Endothelial cell of umbilical vein (primary cell): Measurements from ENCODE around the gene E2F4. TPM values are rescaled to one million over a fixed set of nuclear protein-coding genes. Genes with fewer than 3 reads are reported as not detected.
A peak's percentile ranks its signal among the peaks of the same experiment; 100 is the strongest.

ENCODE experiments used
- BruUV-seq: library from RNA; stranded (reverse); fragments of 400-500 nt; replicated peaks from 2 replicates; lab custom pipeline; 2021; lab: Mats Ljungman, UMichigan
- CTCF ChIA-PET: fragments of 300-600, 350-600 bp; sonication (Branson Sonifier 250); formaldehyde crosslinking; loops from one replicate; lab custom pipeline; 2021; ENCODE audit warnings: antibody characterized with exemption, inconsistent platforms; lab: Charles Lee
- POLR2A ChIA-PET: fragments of 300-600, 350-600 bp; sonication (Branson Sonifier 250); formaldehyde crosslinking; loops from one replicate; lab custom pipeline; 2021; ENCODE audit warnings: antibody characterized with exemption, inconsistent platforms; lab: Charles Lee
- DNase-seq: peaks from one replicate; pipeline ENCODE4 v3.0.0-alpha.2; 2011; ENCODE audit warnings: low read depth, low spot score
- FAIRE-seq: peaks from 2 replicates; lab custom pipeline; 2011; peaks lifted over from hg19 to GRCh38; lab: Jason Lieb, UNC
- H2AFZ ChIP-seq: 2 replicates; pipeline ENCODE4 v1.6.0; 2012; ENCODE audit warnings: low read depth, low read length, control low read depth, inconsistent platforms
- H3K27ac ChIP-seq: 2 replicates; pipeline ENCODE4 v1.5.1; 2011; ENCODE audit warnings: low read depth, mild to moderate bottlenecking, control low read depth, low read length, moderate library complexity; ENCODE audit not compliant: insufficient read depth
- H3K27me3 ChIP-seq, 2 experiments: 2 replicates each; pipeline versions ENCODE4 v1.6.0 to v1.6.1; 2011; ENCODE audit warnings: low read length in 2 of 2, mixed read lengths in 1 of 2; ENCODE audit not compliant: control insufficient read depth in 2 of 2, insufficient read depth in 2 of 2
- H3K36me3 ChIP-seq, 2 experiments: 2 replicates in 1 of 2; 3 replicates in 1 of 2; pipeline ENCODE4 v1.5.1; 2011; ENCODE audit warnings: low read length in 2 of 2, mild to moderate bottlenecking in 1 of 2, moderate library complexity in 1 of 2; ENCODE audit not compliant: control insufficient read depth in 2 of 2, insufficient read depth in 2 of 2; ENCODE audit errors: extremely low read depth in 1 of 2
- H3K4me1 ChIP-seq: 3 replicates; pipeline ENCODE4 v1.5.1; 2011; ENCODE audit warnings: mild to moderate bottlenecking, low read length; ENCODE audit not compliant: control insufficient read depth, insufficient read depth; ENCODE audit errors: extremely low read depth
- H3K4me2 ChIP-seq: 2 replicates; pipeline ENCODE4 v1.6.1; 2011; ENCODE audit warnings: low read length, control low read depth, mixed read lengths; ENCODE audit not compliant: insufficient read depth
- H3K4me3 ChIP-seq, 3 experiments: fragments of 200-600 bp in 1 of 3; sonication (generic), shearing (Covaris generic) in 1 of 3; replicated peaks in 1 of 3; 2 replicates each; pipeline ENCODE4 v1.5.1; 2011 to 2016; ENCODE audit warnings: control low read depth in 3 of 3, low read length in 3 of 3, mild to moderate bottlenecking in 2 of 3, inconsistent platforms in 1 of 3, low read depth in 1 of 3, moderate library complexity in 1 of 3; ENCODE audit not compliant: insufficient read depth in 1 of 3
- H3K79me2 ChIP-seq: 2 replicates; pipeline ENCODE4 v1.6.0; 2012; ENCODE audit warnings: low read length, inconsistent platforms; ENCODE audit not compliant: control insufficient read depth, insufficient read depth
- H3K9ac ChIP-seq: replicated peaks from 2 replicates; pipeline ENCODE3; 2011; ENCODE audit warnings: low read length, control low read depth; ENCODE audit not compliant: insufficient read depth; ENCODE audit errors: extremely low read depth
- H3K9me1 ChIP-seq: replicated peaks from 3 replicates; pipeline ENCODE4 v1.6.0; 2011; ENCODE audit warnings: mild to moderate bottlenecking, low read length; ENCODE audit not compliant: control insufficient read depth, insufficient read depth; ENCODE audit errors: extremely low read depth
- H3K9me3 ChIP-seq: replicated peaks from 2 replicates; pipeline ENCODE4 v1.5.1; 2012; ENCODE audit warnings: low read length, inconsistent platforms; ENCODE audit not compliant: control insufficient read depth, insufficient read depth
- H4K20me1 ChIP-seq: replicated peaks from 2 replicates; pipeline ENCODE3; 2011; ENCODE audit warnings: mild to moderate bottlenecking, low read length; ENCODE audit not compliant: control insufficient read depth, insufficient read depth; ENCODE audit errors: extremely low read depth
- CTCF ChIP-seq, 2 donors: IDR thresholded peaks; 1 replicate in 1 of 2; 2 replicates in 1 of 2; pipeline ENCODE4 v1.5.1; 2011; ENCODE audit warnings: low read length in 2 of 2, mild to moderate bottlenecking in 2 of 2, moderate library complexity in 2 of 2, control low read depth in 1 of 2, inconsistent platforms in 1 of 2, low read depth in 1 of 2; ENCODE audit not compliant: insufficient read depth in 1 of 2; ENCODE audit errors: extremely low read depth in 1 of 2
- EZH2 ChIP-seq: IDR thresholded peaks from 2 replicates; pipeline ENCODE4 v1.6.1; 2012; ENCODE audit warnings: borderline replicate concordance, low read depth, mild to moderate bottlenecking, moderate library complexity, low read length, inconsistent platforms; ENCODE audit not compliant: severe bottlenecking
- FOS ChIP-seq: IDR thresholded peaks from 2 replicates; pipeline ENCODE4 v1.6.1; 2011; ENCODE audit warnings: mild to moderate bottlenecking, low read length, moderate library complexity, borderline replicate concordance; ENCODE audit not compliant: insufficient read depth
- GATA2 ChIP-seq: IDR thresholded peaks from 2 replicates; pipeline ENCODE4 v1.7.0; 2011; ENCODE audit warnings: low read depth, mild to moderate bottlenecking, moderate library complexity, mixed read lengths, low read length; ENCODE audit not compliant: insufficient read length, insufficient read depth
- JUN ChIP-seq: IDR thresholded peaks from 2 replicates; pipeline ENCODE4 v1.6.1; 2011; ENCODE audit warnings: borderline replicate concordance, low read depth; ENCODE audit not compliant: insufficient read length, insufficient read depth
- MAX ChIP-seq: IDR thresholded peaks from 2 replicates; pipeline ENCODE4 v1.6.1; 2011; ENCODE audit not compliant: insufficient read depth, insufficient read length
- MYC ChIP-seq: IDR thresholded peaks from one replicate; pipeline ENCODE4 v1.6.1; 2011; ENCODE audit warnings: mild to moderate bottlenecking, low read depth, low read length
- POLR2A ChIP-seq: IDR thresholded peaks from 2 replicates; pipeline ENCODE4 v1.6.1; 2012; ENCODE audit warnings: low read depth, mild to moderate bottlenecking, control low read depth, low read length
- POLR2AphosphoS5 ChIP-seq: IDR thresholded peaks from 2 replicates; pipeline ENCODE4 v1.6.1; 2012; ENCODE audit warnings: low read depth, mild to moderate bottlenecking, control low read depth, low read length, moderate library complexity; ENCODE audit not compliant: insufficient read depth
- dilution Hi-C: fragments of 300-500 bp; cut with MboI; formaldehyde crosslinking; loops from one replicate; pipeline ENCODE4 v1.15.0; 2019; ENCODE audit warnings: low sequenced_read_pairs; ENCODE audit not compliant: extremely low pct_ligation_motif_present
- intact Hi-C: fragments of 100-400 bp; cut with micrococcal nuclease; formaldehyde crosslinking; loops from one replicate; pipeline ENCODE4 v1.10.0; 2022
- microRNA counts: library from miRNA; unstranded; fragments of <30 nt; microRNA quantifications from one replicate; lab custom pipeline; 2016
- microRNA-seq: library from miRNA; unstranded; fragments of <30 nt; microRNA quantifications from one replicate; pipeline ENCODE4 v1.2.0, GENCODE V29; 2021; ENCODE audit warnings: borderline number of aligned reads, borderline replicate concordance
- polyA plus RNA-seq, 4 experiments: library from polyadenylated mRNA; depleted of rRNA in 3 of 4; stranded (reverse) in 3 of 4; unstranded in 1 of 4; fragments of >200 nt; gene quantifications; 2 replicates each; pipeline versions ENCODE4 v1.2.1 to v1.2.3, GENCODE V29; 2011 to 2012; ENCODE audit warnings: missing spikeins in 1 of 4
- small RNA-seq: library from RNA; depleted of rRNA; stranded (forward); fragments of <200 nt; gene quantifications from one replicate; pipeline ENCODE3, GENCODE V24; 2012; ENCODE audit warnings: low replicate concordance, low read depth; ENCODE audit not compliant: insufficient read depth, insufficient read length
- total RNA-seq: library from RNA; stranded (reverse); gene quantifications from 2 replicates; pipeline ENCODE4 v1.2.3, GENCODE V29; 2021

The E2F4 gene
- total and polyA plus RNA-seq, 2 donors (not counting 3 experiments of a cell fraction or from before 2014, with no cell fraction given): 112 to 168 TPM

GRCh38 chr16:67248073-67248400 lies 56.1 kb downstream of the E2F4 start:
- Histone ChIP-seq H3K4me1 (peaks cover 42% of the 10 kb centered on the region), H3K36me3 (no peaks in the 10 kb centered on the region), H3K9ac (peak overlapping the region; percentile 58), H3K4me3 (peak overlapping the region; percentile 46 to 60 (median 55)), H3K27ac (no peak overlapping the region), H2AFZ (peak overlapping the region; percentile 84), H3K9me1 (no peaks in the 10 kb centered on the region), H3K27me3 (peaks cover 0 to 3% of the 10 kb centered on the region in 2 experiments), H4K20me1 (no peaks in the 10 kb centered on the region), H3K4me2 (peak overlapping the region; percentile 73), H3K9me3 (no peaks in the 10 kb centered on the region), H3K79me2 (peaks cover 24% of the 10 kb centered on the region)
- no TSS peak for BruUV-seq
- intact Hi-C loops (no loop called here), dilution Hi-C loops (no loop called here)
- ChIA-PET POLR2A (interaction anchor here (0.7 to 2.7 kb wide), 7 partner anchors 10 to 166 kb away, joined by 3 to 10 read pairs (median 6); partner anchors contain the start of gene TMEM208), CTCF (interaction anchor here (0.7 to 3.2 kb wide), 12 partner anchors 10 to 273 kb away, joined by 3 to 18 read pairs (median 6); no protein-coding TSS in a partner anchor)
- DNase-seq (no peak), FAIRE-seq (no peak)
- TF ChIP-seq MAX: no peak
- TF ChIP-seq FOS: no peak
- no peak for TF ChIP-seq GATA2
- TF ChIP-seq POLR2A: no peak
- TF ChIP-seq MYC: no peak
- no peak for TF ChIP-seq JUN
- TF ChIP-seq CTCF (IDR thresholded peaks at IDR 0.05; ENCODE audit: extremely low read depth in 1 of 2, insufficient read depth in 1 of 2, low read depth in 1 of 2, low read length in 2 of 2): no peak
- TF ChIP-seq POLR2AphosphoS5: no peak
- TF ChIP-seq EZH2: no peak

MicroRNA genes within 50 kb of the gene (microRNA counts, 767-probe panel; counts per million panel counts)
- 723 counts per million, percentile 96 among the panel's probes with 10 or more counts for microRNA hsa-miR-328 (lab: Ali Mortazavi, UCI)

Small RNAs within 50 kb of the gene (microRNA-seq; reads per million reads assigned to microRNA genes)
- gene MIR328: 25.3 reads per million, percentile 38 among the genes with 10 or more reads in this experiment

Small RNAs within 50 kb of the gene (small RNA-seq; reads per million reads assigned to genes)
- not detected for gene MIR328

Other genes with a start within 250 kb of the E2F4 start
- not detected in 2 replicates for gene CES3, start 230.9 kb upstream of the E2F4 start, total RNA-seq
- gene CES3, start 230.9 kb upstream of the E2F4 start, polyA plus RNA-seq: 0.10 and 0.13 TPM in 2 replicates
- 3.9 and 5.4 TPM in 2 replicates for gene CES4A, start 203.6 kb upstream of the E2F4 start, total RNA-seq
- 13.3 and 16.4 TPM in 2 replicates for gene CES4A, start 203.6 kb upstream of the E2F4 start, polyA plus RNA-seq
- 103 and 113 TPM in 2 replicates for gene CBFB, start 163.0 kb upstream of the E2F4 start, total RNA-seq
- gene CBFB, start 163.0 kb upstream of the E2F4 start, polyA plus RNA-seq: 22.0 and 27.8 TPM in 2 replicates
- 16.1 and 18.5 TPM in 2 replicates for gene PHAF1, start 82.2 kb upstream of the E2F4 start, total RNA-seq
- gene PHAF1, start 82.2 kb upstream of the E2F4 start, polyA plus RNA-seq: 21.1 and 21.9 TPM in 2 replicates
- 1.6 and 4.0 TPM in 2 replicates for gene B3GNT9, start 41.2 kb upstream of the E2F4 start, total RNA-seq
- 6.4 and 6.8 TPM in 2 replicates for gene B3GNT9, start 41.2 kb upstream of the E2F4 start, polyA plus RNA-seq
- gene TRADD, start 32.2 kb upstream of the E2F4 start, total RNA-seq: 15.2 and 17.4 TPM in 2 replicates
- 22.6 and 23.3 TPM in 2 replicates for gene TRADD, start 32.2 kb upstream of the E2F4 start, polyA plus RNA-seq
- gene FBXL8, start 32.2 kb upstream of the E2F4 start, total RNA-seq: 5.4 and 7.0 TPM in 2 replicates
- 7.4 and 12.8 TPM in 2 replicates for gene FBXL8, start 32.2 kb upstream of the E2F4 start, polyA plus RNA-seq
- 4.7 and 5.5 TPM in 2 replicates for gene HSF4, start 27.4 kb upstream of the E2F4 start, total RNA-seq
- gene HSF4, start 27.4 kb upstream of the E2F4 start, polyA plus RNA-seq: 4.8 and 7.9 TPM in 2 replicates
- gene NOL3, start 21.6 kb upstream of the E2F4 start, total RNA-seq: 14.4 and 19.4 TPM in 2 replicates
- gene NOL3, start 21.6 kb upstream of the E2F4 start, polyA plus RNA-seq: 16.0 and 19.2 TPM in 2 replicates
- 45.8 and 53.3 TPM in 2 replicates for gene MATCAP1, start 8.2 kb upstream of the E2F4 start, total RNA-seq
- gene MATCAP1, start 8.2 kb upstream of the E2F4 start, polyA plus RNA-seq: 44.5 and 49.0 TPM in 2 replicates
- gene EXOC3L1, start 2.0 kb upstream of the E2F4 start, total RNA-seq: 10.8 and 19.4 TPM in 2 replicates
- 10.2 and 11.6 TPM in 2 replicates for gene EXOC3L1, start 2.0 kb upstream of the E2F4 start, polyA plus RNA-seq
- gene ELMO3, start 7.0 kb downstream of the E2F4 start, total RNA-seq: 4.3 and 5.7 TPM in 2 replicates
- 3.9 and 4.1 TPM in 2 replicates for gene ELMO3, start 7.0 kb downstream of the E2F4 start, polyA plus RNA-seq
- gene TMEM208, start 35.0 kb downstream of the E2F4 start, total RNA-seq: 35.3 and 36.3 TPM in 2 replicates
- 94.0 and 98.4 TPM in 2 replicates for gene TMEM208, start 35.0 kb downstream of the E2F4 start, polyA plus RNA-seq
- 104 and 124 TPM in 2 replicates for gene FHOD1, start 55.3 kb downstream of the E2F4 start, total RNA-seq
- 63.6 and 78.6 TPM in 2 replicates for gene FHOD1, start 55.3 kb downstream of the E2F4 start, polyA plus RNA-seq
- 2.8 and 4.2 TPM in 2 replicates for gene SLC9A5, start 56.8 kb downstream of the E2F4 start, total RNA-seq
- 2.7 and 3.2 TPM in 2 replicates for gene SLC9A5, start 56.8 kb downstream of the E2F4 start, polyA plus RNA-seq
- 23.9 and 26.6 TPM in 2 replicates for gene PLEKHG4, start 87.4 kb downstream of the E2F4 start, total RNA-seq
- gene PLEKHG4, start 87.4 kb downstream of the E2F4 start, polyA plus RNA-seq: 34.8 and 35.6 TPM in 2 replicates
- 0.16 and 0.44 TPM in 2 replicates for gene KCTD19, start 134.6 kb downstream of the E2F4 start, total RNA-seq
- 0.10 and 0.21 TPM in 2 replicates for gene KCTD19, start 134.6 kb downstream of the E2F4 start, polyA plus RNA-seq
- gene LRRC36, start 134.7 kb downstream of the E2F4 start, total RNA-seq: 2.0 and 2.4 TPM in 2 replicates
- gene LRRC36, start 134.7 kb downstream of the E2F4 start, polyA plus RNA-seq: 0.30 and 0.37 TPM in 2 replicates
- gene TPPP3, start 201.3 kb downstream of the E2F4 start, total RNA-seq: 1.3 and 2.0 TPM in 2 replicates
- 0.33 and 0.91 TPM in 2 replicates for gene TPPP3, start 201.3 kb downstream of the E2F4 start, polyA plus RNA-seq
- gene ZDHHC1, start 224.3 kb downstream of the E2F4 start, total RNA-seq: 12.9 and 14.4 TPM in 2 replicates
- gene ZDHHC1, start 224.3 kb downstream of the E2F4 start, polyA plus RNA-seq: 11.4 and 14.1 TPM in 2 replicates
- not detected in 2 replicates for gene HSD11B2, start 239.0 kb downstream of the E2F4 start, total RNA-seq
- gene HSD11B2, start 239.0 kb downstream of the E2F4 start, polyA plus RNA-seq: 0.10 and 0.16 TPM in 2 replicates